C4-2B (cell line): Measurements from ENCODE around the gene PID1.

ENCODE experiments used
- H3K27ac ChIP-seq: fragments of 450-650 bp; 2 replicates; pipeline ENCODE4 v1.5.1; 2017
- CTCF ChIP-seq: fragments of 450-650 bp; conservative IDR thresholded peaks from 2 replicates; pipeline ENCODE4 v1.5.1; 2017; ENCODE audit warnings: mild to moderate bottlenecking
- ZFX ChIP-seq: fragments of 450-650 bp; IDR thresholded peaks from 2 replicates; pipeline ENCODE4 v1.6.1; 2017

Gene PID1

GRCh38 chr2:229273723-229274338 lies 2.7 kb upstream of the PID1 start:
- TF ChIP-seq ZFX: no peak
- TF ChIP-seq CTCF: peak; percentile 83
- H3K27ac ChIP-seq: no peak overlapping the region

- TF ChIP-seq ZFX: no peak
- TF ChIP-seq CTCF: no peak
- no peak overlapping the region for H3K27ac ChIP-seq
These were observed 2.1 kb upstream of the PID1 start for GRCh38 chr2:229273006-229273722.

GRCh38 chr2:229269941-229270340 lies 1.1 kb downstream of the PID1 start:
- no peak for TF ChIP-seq ZFX
- no peak for TF ChIP-seq CTCF
- no peak overlapping the region for H3K27ac ChIP-seq

- no peak overlapping the region for H3K27ac ChIP-seq
- TF ChIP-seq ZFX (no peak), CTCF (no peak; the same call in 1 of the 2 replicates)
These were observed 1.9 kb downstream of the PID1 start for GRCh38 chr2:229269146-229269545.

- no peak for TF ChIP-seq ZFX
- TF ChIP-seq CTCF: no peak
- H3K27ac ChIP-seq: no peak overlapping the region
These were observed 2.5 kb downstream of the PID1 start for GRCh38 chr2:229268626-229269025.

- no peak overlapping the region for H3K27ac ChIP-seq
- no peak for TF ChIP-seq ZFX
These were observed 4.0 kb downstream of the PID1 start for GRCh38 chr2:229267080-229267479.

GRCh38 chr2:229265727-229266126 lies 5.4 kb downstream of the PID1 start:
- TF ChIP-seq ZFX (no peak), CTCF (no peak)
- H3K27ac ChIP-seq: no peak overlapping the region

GRCh38 chr2:229261599-229261998 lies 9.5 kb downstream of the PID1 start:
- no peak for TF ChIP-seq CTCF
- no peak for TF ChIP-seq ZFX
- H3K27ac ChIP-seq: no peak overlapping the region
